IMR-90 (cell line): Measurements from ENCODE around the gene ESAM. TPM values are rescaled to one million over a fixed set of nuclear protein-coding genes. Genes with fewer than 3 reads are reported as not detected.
A peak's percentile ranks its signal among the peaks of the same experiment; 100 is the strongest.

Experiments
- CHD1 ChIP-seq: IDR thresholded peaks from 2 replicates; pipeline ENCODE4 v1.6.1; 2012; ENCODE audit warnings: low read depth, low read length, improper control_type of control experiment
- NFE2L2 ChIP-seq: fragments of 150-350 bp; IDR thresholded peaks from 2 replicates; pipeline ENCODE4 v1.6.1; 2016; ENCODE audit warnings: low read depth, mild to moderate bottlenecking, low read length
- polyA plus RNA-seq, 3 experiments: library from polyadenylated mRNA; depleted of rRNA; stranded (reverse); fragments of >200 nt; gene quantifications; 2 replicates each; pipeline ENCODE4 v1.2.3, GENCODE V29; 2012; ENCODE audit warnings: low replicate concordance in 1 of 3
- total RNA-seq: library from RNA; depleted of rRNA; stranded (reverse); fragments of >200 nt; gene quantifications from 2 replicates; pipeline ENCODE4 v1.2.3, GENCODE V29; 2012

Gene ESAM
- total and polyA plus RNA-seq, 2 of the 4 experiments (the other 2 are of a cell fraction) = under 0.01 to 0.12 TPM

GRCh38 chr11:124800226-124800929, 38.3 kb upstream of the ESAM start, which contains the start of gene MSANTD2 (continued):
- no peak for TF ChIP-seq NFE2L2
- TF ChIP-seq CHD1 = 0 out of 2 replicates have a peak, but pooled peaks have one; percentile 70
